Stimulated activated CD8-positive, alpha-beta memory T cell treated with anti-CD3 and anti-CD28 coated beads, Interleukin-4, amount 100 ng/mL, for 24 hours (primary cell): Measurements from ENCODE around the gene AKAP3.

Experiments used
- DNase-seq: peaks from one replicate; pipeline ENCODE4 v3.0.0-alpha.2; 2020; ENCODE audit warnings: low read depth

The AKAP3 gene

GRCh38 chr12:4648501-4649357 is at the start of gene AKAP3, which contains the start of gene NDUFA9:
AKAP3 (minus strand) TSS chr12:4649051; CDS start chr12:4638196, 10,855 bp downstream.
NDUFA9 (plus strand) TSS chr12:4649114; CDS start chr12:4649127, 13 bp downstream.
- DNase-seq = peak; percentile 67

- no peak for DNase-seq
Measured at GRCh38 chr12:4690760-4691159, 41.9 kb upstream of the AKAP3 start.

- no peak for DNase-seq
Measured at GRCh38 chr12:4685317-4685716, 36.5 kb upstream of the AKAP3 start.

- no peak for DNase-seq
Measured at GRCh38 chr12:4681732-4682131, 32.9 kb upstream of the AKAP3 start.

GRCh38 chr12:4679711-4680110 is 30.9 kb upstream of the AKAP3 start:
- no peak for DNase-seq

GRCh38 chr12:4665236-4665635 is 16.4 kb upstream of the AKAP3 start:
- DNase-seq = no peak

GRCh38 chr12:4663971-4664505 is 15.2 kb upstream of the AKAP3 start:
- DNase-seq = no peak

- DNase-seq = no peak
Measured at GRCh38 chr12:4653691-4654090, 4.8 kb upstream of the AKAP3 start.

- no peak for DNase-seq
Measured at GRCh38 chr12:4653257-4653656, 4.4 kb upstream of the AKAP3 start.

- DNase-seq = no peak
Measured at GRCh38 chr12:4649358-4649661, 459 bp upstream of the AKAP3 start.

GRCh38 chr12:4648104-4648500 is 749 bp downstream of the AKAP3 start:
- no peak for DNase-seq

- no peak for DNase-seq
Measured at GRCh38 chr12:4645023-4645422, 3.8 kb downstream of the AKAP3 start.

GRCh38 chr12:4643747-4644146 is 5.1 kb downstream of the AKAP3 start:
- DNase-seq = no peak

GRCh38 chr12:4630262-4630661 is 18.6 kb downstream of the AKAP3 start:
- no peak for DNase-seq

- DNase-seq = no peak
Measured at GRCh38 chr12:4628406-4628805, 20.4 kb downstream of the AKAP3 start.

- no peak for DNase-seq
Measured at GRCh38 chr12:4626543-4626942, 22.3 kb downstream of the AKAP3 start.

- no peak for DNase-seq
Measured at GRCh38 chr12:4621511-4621910, 27.3 kb downstream of the AKAP3 start.

- no peak for DNase-seq
Measured at GRCh38 chr12:4615667-4616066, 33.2 kb downstream of the AKAP3 start.

- no peak for DNase-seq
Measured at GRCh38 chr12:4610481-4610880, 38.4 kb downstream of the AKAP3 start.

GRCh38 chr12:4609071-4609470 is 39.8 kb downstream of the AKAP3 start:
- no peak for DNase-seq

GRCh38 chr12:4607056-4607455 is 41.8 kb downstream of the AKAP3 start:
- DNase-seq = no peak

GRCh38 chr12:4604684-4605193 is 44.1 kb downstream of the AKAP3 start:
- peak; percentile 62 for DNase-seq

GRCh38 chr12:4603946-4604345 is 44.9 kb downstream of the AKAP3 start:
- DNase-seq = no peak

GRCh38 chr12:4603421-4603820 is 45.4 kb downstream of the AKAP3 start:
- DNase-seq = no peak
